HG02852 (cell line): ENCODE results near the gene MRGPRD.

Experiments used
- ATAC-seq: cut with Tn5 transposase; IDR thresholded peaks from one replicate; pipeline ENCODE4 v1.9.1; 2021; ENCODE audit warnings: mild to moderate bottlenecking, moderate library complexity; ENCODE audit not compliant: unreplicated experiment

Gene MRGPRD

DNA sequence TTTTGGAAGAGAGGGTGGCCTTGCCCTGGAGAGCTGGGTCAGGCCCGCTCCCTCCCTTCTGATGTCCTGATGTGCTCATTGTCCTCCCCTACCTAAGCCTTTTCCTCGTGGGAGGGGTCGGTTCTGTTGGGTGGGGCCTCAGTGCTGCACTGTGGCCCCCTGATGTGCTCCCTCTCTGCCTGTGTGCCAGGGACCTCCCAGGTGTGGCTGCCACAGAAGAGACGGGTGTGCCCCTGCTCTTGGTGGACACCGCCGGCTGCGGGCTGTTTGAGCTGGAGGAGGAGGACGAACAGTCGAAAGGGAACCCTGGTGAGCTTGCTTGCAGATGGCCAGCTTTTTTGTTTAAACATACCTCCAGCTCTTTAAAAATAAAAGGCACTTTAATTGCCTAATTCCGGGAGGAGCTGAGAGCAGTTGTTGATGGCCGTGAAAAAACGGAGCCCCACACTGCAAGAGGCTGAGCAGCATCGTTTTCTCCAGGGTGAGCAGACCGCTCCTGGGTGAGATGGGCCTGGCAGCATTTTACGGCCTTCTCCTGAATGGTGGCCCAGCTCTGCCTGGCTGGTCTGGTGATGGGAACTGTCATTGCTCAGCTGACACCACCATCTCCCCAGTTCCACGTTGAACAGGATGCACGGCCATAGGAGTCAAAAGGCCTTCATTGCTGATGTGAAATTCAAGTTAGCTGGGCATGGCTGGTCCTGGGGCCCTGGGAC, 47.0 kb downstream of the MRGPRD start:
- no peak for ATAC-seq

- ATAC-seq: no peak
These were observed 47.7 kb downstream of the MRGPRD start for GRCh38 chr11:68932933-68933577.

- ATAC-seq: no peak
These were observed 48.4 kb downstream of the MRGPRD start for GRCh38 chr11:68932358-68932757.

- ATAC-seq: no peak
These were observed 48.9 kb downstream of the MRGPRD start for GRCh38 chr11:68931911-68932310.

GRCh38 chr11:68930991-68931855, 49.6 kb downstream of the MRGPRD start:
- ATAC-seq: no peak
